Thyroid gland (tissue), 4 donors: ENCODE data around the gene GAS2L1. TPM values are rescaled to one million over a fixed set of nuclear protein-coding genes. Genes with fewer than 3 reads are reported as not detected.
"Not testable (repeated sequence)": the region's sequence is repeated elsewhere in the genome, so short reads cannot be mapped to it uniquely, and the experiment has no call there.

Source experiments
- DNase-seq, 2 donors: peaks; one replicate each; pipeline ENCODE4 v3.0.0-alpha.2; 2019
- H3K27ac ChIP-seq, 3 donors: fragments of 200-600 bp; sonication (generic); 1 replicate in 2 of 3; 2 replicates in 1 of 3; pipeline ENCODE4 v1.5.1; 2016 to 2019; ENCODE audit warnings: mild to moderate bottlenecking in 1 of 3, moderate library complexity in 1 of 3
- H3K27me3 ChIP-seq: fragments of 200-600 bp; sonication (generic); one replicate; pipeline ENCODE4 v1.5.1; 2019
- H3K36me3 ChIP-seq, 2 donors: fragments of 200-600 bp; sonication (generic); one replicate each; pipeline ENCODE4 v1.5.1; 2016 to 2019
- H3K4me1 ChIP-seq, 2 donors: fragments of 200-600 bp; sonication (generic); one replicate each; pipeline ENCODE4 v1.5.1; 2017 to 2019
- H3K4me3 ChIP-seq, 3 donors: fragments of 200-600 bp; sonication (generic); replicated peaks in 1 of 3; 1 replicate in 2 of 3; 2 replicates in 1 of 3; pipeline ENCODE4 v1.5.1; 2016; ENCODE audit warnings: mild to moderate bottlenecking in 1 of 3
- H3K9me3 ChIP-seq: fragments of 200-600 bp; sonication (generic); one replicate; pipeline ENCODE4 v1.5.1; 2017
- CTCF ChIP-seq, 6 experiments: fragments of 200-600 bp in 3 of 6; fragments of 450-650 bp in 3 of 6; sonication (generic) in 3 of 6; IDR thresholded peaks; one replicate each; pipeline ENCODE4 v1.5.1; 2016 to 2019; ENCODE audit warnings: antibody characterized with exemption in 6 of 6, mild to moderate bottlenecking in 2 of 6, inconsistent platforms in 1 of 6, moderate library complexity in 1 of 6
- POLR2A ChIP-seq, 2 donors: fragments of 450-650 bp; IDR thresholded peaks; one replicate each; pipeline ENCODE4 v1.6.1; 2017; ENCODE audit warnings: antibody characterized with exemption in 2 of 2, mild to moderate bottlenecking in 2 of 2, moderate library complexity in 1 of 2
- WGBS, 2 donors: methylation state at CpG; one replicate each; pipeline ENCODE4 v1.1.5; 2017; 5-methylcytosine and 5-hydroxymethylcytosine counted together
- intact Hi-C: fragments of 100-400 bp; cut with DNase I; formaldehyde crosslinking; loops from one replicate; pipeline ENCODE4 v1.15.1; 2023
- microRNA-seq: library from miRNA; unstranded; fragments of <30 nt; microRNA quantifications from one replicate; pipeline ENCODE4, GENCODE V29; 2016
- small RNA-seq: library from RNA; depleted of rRNA; stranded (forward); fragments of <200 nt; gene quantifications from one replicate; pipeline ENCODE3, GENCODE V24; 2016
- total RNA-seq, 4 donors: library from RNA; depleted of rRNA; stranded (reverse); fragments of >200 nt; gene quantifications; one replicate each; pipeline ENCODE4 v1.2.3, GENCODE V29; 2016

GAS2L1 gene
- total RNA-seq, 4 donors from 2014 or later: 9.3 to 22.2 (median 15.7) TPM

DNA sequence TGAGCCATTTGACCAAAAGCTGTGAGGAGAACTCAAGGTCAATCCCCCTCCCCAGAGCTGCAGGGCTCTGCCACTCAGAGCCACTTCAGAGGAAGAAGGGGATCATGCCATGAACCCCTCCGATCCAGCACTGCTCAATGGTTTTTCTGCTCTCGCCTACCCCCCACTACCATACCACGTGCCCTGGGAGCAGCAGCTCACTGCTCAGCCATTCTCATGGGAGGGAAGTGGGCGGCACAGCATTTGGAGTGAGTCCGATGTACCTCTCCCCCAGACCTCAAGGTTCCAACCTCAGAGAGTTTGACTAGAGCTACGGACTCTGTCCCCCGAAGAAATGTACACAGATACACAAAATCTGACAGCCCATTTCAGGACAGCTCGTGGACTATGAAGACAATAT lies 47.4 kb downstream of the GAS2L1 start:
- TF ChIP-seq POLR2A (IDR thresholded peaks at IDR 0.05) (no peak), CTCF (IDR thresholded peaks at IDR 0.05) (no peak)
- DNase-seq: no peak
- H3K27me3 ChIP-seq: no peaks in the 10 kb centered on the region
- 93 to 94% methylated on average over 7 to 8 of the region's 8 CpGs for WGBS, 2 donors
- H3K36me3 ChIP-seq: peaks cover 81 to 86% of the 10 kb centered on the region in 2 donors
- H3K9me3 ChIP-seq: no peaks in the 10 kb centered on the region
- intact Hi-C loops: no loop called here
- no peak overlapping the region for H3K4me3 ChIP-seq
- no peaks in the 10 kb centered on the region for H3K4me1 ChIP-seq
- no peak overlapping the region for H3K27ac ChIP-seq

GRCh38 chr22:29357193-29357890 lies 50.9 kb downstream of the GAS2L1 start:
- H3K27ac ChIP-seq, H3K4me1 ChIP-seq, H3K27me3 ChIP-seq, intact Hi-C loops, DNase-seq, H3K9me3 ChIP-seq, H3K4me3 ChIP-seq: not testable (repeated sequence)
- peaks cover 52 to 65% of the 10 kb centered on the region in 2 donors for H3K36me3 ChIP-seq
- WGBS, 2 donors: 96 to 99% methylated on average over 12 of the region's 12 CpGs

GRCh38 chr22:29359469-29359868 lies 53.0 kb downstream of the GAS2L1 start:
- TF ChIP-seq CTCF (IDR thresholded peaks at IDR 0.05) (peak in 2 of 6 experiments; percentile 11 to 29), POLR2A (IDR thresholded peaks at IDR 0.05) (no peak)
- Histone ChIP-seq H3K27ac (no peak overlapping the region), H3K27me3 (no peaks in the 10 kb centered on the region), H3K4me3 (no peak overlapping the region), H3K4me1 (peaks cover 9 to 17% of the 10 kb centered on the region in 2 donors), H3K9me3 (no peaks in the 10 kb centered on the region), H3K36me3 (peaks cover 32 to 45% of the 10 kb centered on the region in 2 donors)
- 70 to 97% methylated on average over 5 of the region's 9 CpGs for WGBS, 2 donors
- peak in 1 of 2 donors; percentile 20 for DNase-seq
- intact Hi-C loops: no loop called here

Small RNA genes within 50 kb of the gene (microRNA-seq; reads per million reads assigned to microRNA genes)
- gene MIR3653: 25.3 reads per million, percentile 41 among the genes with 10 or more reads in this experiment

Small RNA genes within 50 kb of the gene (small RNA-seq; reads per million reads assigned to genes)
- not detected for gene MIR3653

Other genes with a start within 250 kb of the GAS2L1 start
- not detected for gene C22orf31, start 244.8 kb upstream of the GAS2L1 start, total RNA-seq
- gene KREMEN1, start 233.6 kb upstream of the GAS2L1 start, total RNA-seq: 10 to 100 TPM; 18.1 to 27.1 (median 25.6) TPM
- 10 to 100 TPM; 14.0 to 55.9 (median 19.0) TPM for gene EMID1, start 100.8 kb upstream of the GAS2L1 start, total RNA-seq
- gene RHBDD3, start 38.7 kb upstream of the GAS2L1 start, total RNA-seq: 10 to 100 TPM; 27.8 to 54.9 (median 48.9) TPM
- gene EWSR1, start 38.4 kb upstream of the GAS2L1 start, total RNA-seq: 100 to 1,000 TPM; 205 to 290 (median 258) TPM
- gene RASL10A, start 9.0 kb downstream of the GAS2L1 start, total RNA-seq: 1 to 10 TPM in 1 of 4 donors, under 1 TPM in 1, not detected in 2; 0.67 to 1.7 TPM
- 100 to 1,000 TPM in 1 of 4 donors, 10 to 100 TPM in 3; 45.0 to 103 (median 91.4) TPM for gene AP1B1, start 81.9 kb downstream of the GAS2L1 start, total RNA-seq
- not detected for gene RFPL1, start 131.9 kb downstream of the GAS2L1 start, total RNA-seq
- gene NEFH, start 173.6 kb downstream of the GAS2L1 start, total RNA-seq: under 1 TPM in 3 of 4 donors, not detected in 1; 0.27 to 0.44 (median 0.33) TPM
- 10 to 100 TPM; 23.9 to 46.6 (median 30.3) TPM for gene THOC5, start 247.1 kb downstream of the GAS2L1 start, total RNA-seq